Endothelial cell of umbilical vein (primary cell): ENCODE results near the gene RDM1.

ENCODE experiments used
- CTCF ChIP-seq, 2 donors: IDR thresholded peaks; 1 replicate in 1 of 2; 2 replicates in 1 of 2; pipeline ENCODE4 v1.5.1; 2011; ENCODE audit warnings: low read length in 2 of 2, mild to moderate bottlenecking in 2 of 2, moderate library complexity in 2 of 2, control low read depth in 1 of 2, inconsistent platforms in 1 of 2, low read depth in 1 of 2; ENCODE audit not compliant: insufficient read depth in 1 of 2; ENCODE audit errors: extremely low read depth in 1 of 2
- EZH2 ChIP-seq: IDR thresholded peaks from 2 replicates; pipeline ENCODE4 v1.6.1; 2012; ENCODE audit warnings: borderline replicate concordance, low read depth, mild to moderate bottlenecking, moderate library complexity, low read length, inconsistent platforms; ENCODE audit not compliant: severe bottlenecking
- JUN ChIP-seq: IDR thresholded peaks from 2 replicates; pipeline ENCODE4 v1.6.1; 2011; ENCODE audit warnings: borderline replicate concordance, low read depth; ENCODE audit not compliant: insufficient read length, insufficient read depth
- MAX ChIP-seq: IDR thresholded peaks from 2 replicates; pipeline ENCODE4 v1.6.1; 2011; ENCODE audit not compliant: insufficient read depth, insufficient read length
- MYC ChIP-seq: IDR thresholded peaks from one replicate; pipeline ENCODE4 v1.6.1; 2011; ENCODE audit warnings: mild to moderate bottlenecking, low read depth, low read length
- POLR2A ChIP-seq: IDR thresholded peaks from 2 replicates; pipeline ENCODE4 v1.6.1; 2012; ENCODE audit warnings: low read depth, mild to moderate bottlenecking, control low read depth, low read length
- POLR2AphosphoS5 ChIP-seq: IDR thresholded peaks from 2 replicates; pipeline ENCODE4 v1.6.1; 2012; ENCODE audit warnings: low read depth, mild to moderate bottlenecking, control low read depth, low read length, moderate library complexity; ENCODE audit not compliant: insufficient read depth

GRCh38 chr17:35977509-35977908 is 46.9 kb upstream of the RDM1 start:
- TF ChIP-seq POLR2A (no peak), CTCF (IDR thresholded peaks at IDR 0.05; ENCODE audit: extremely low read depth in 1 of 2, insufficient read depth in 1 of 2, low read depth in 1 of 2, low read length in 2 of 2) (no peak), POLR2AphosphoS5 (no peak), EZH2 (no peak), MAX (no peak), JUN (no peak), MYC (no peak)
